NAMALWA (cell line): ENCODE results near the gene FANCE.
"Not testable (repeated sequence)": the region's sequence is repeated elsewhere in the genome, so short reads cannot be mapped to it uniquely, and the experiment has no call there.

Source experiments
- DNase-seq: peaks from one replicate; pipeline ENCODE4 v3.0.0-alpha.2; 2015; ENCODE audit warnings: low spot score

Gene FANCE

GRCh38 chr6:35497571-35498421 is 45.7 kb downstream of the FANCE start:
- no peak for DNase-seq

DNA sequence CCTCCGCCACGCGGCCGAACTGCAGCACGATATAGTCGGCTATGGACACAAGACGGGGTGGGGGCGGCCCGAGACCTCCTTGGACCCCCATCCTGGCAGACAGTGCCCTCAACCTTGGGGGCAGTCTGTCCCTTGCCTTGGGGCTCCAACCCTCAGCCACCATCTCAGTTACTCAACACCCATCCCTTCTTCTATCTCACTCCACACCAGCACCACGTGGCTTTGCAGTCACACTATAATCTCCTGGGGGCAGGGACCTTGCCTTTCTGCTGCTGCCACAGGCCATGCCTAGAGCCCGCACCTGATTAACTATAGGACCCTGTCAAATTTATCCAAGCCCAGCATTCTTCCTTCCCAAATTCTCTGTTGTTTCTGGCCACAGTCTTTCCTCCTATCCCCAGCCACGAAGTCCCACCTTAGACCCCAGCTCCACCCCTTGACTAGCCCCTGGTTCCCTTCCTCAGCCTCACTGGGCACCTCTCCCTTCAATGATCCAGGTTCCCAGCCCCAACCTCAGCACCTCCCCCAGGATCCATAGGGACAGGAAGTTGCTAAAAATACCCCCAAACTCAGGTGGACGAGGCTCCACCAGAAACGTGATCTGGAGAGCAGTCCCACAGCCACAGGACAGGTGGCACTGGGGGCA is 46.4 kb downstream of the FANCE start:
- DNase-seq: no peak

GRCh38 chr6:35499372-35499771 is 47.2 kb downstream of the FANCE start:
- no peak for DNase-seq

DNA sequence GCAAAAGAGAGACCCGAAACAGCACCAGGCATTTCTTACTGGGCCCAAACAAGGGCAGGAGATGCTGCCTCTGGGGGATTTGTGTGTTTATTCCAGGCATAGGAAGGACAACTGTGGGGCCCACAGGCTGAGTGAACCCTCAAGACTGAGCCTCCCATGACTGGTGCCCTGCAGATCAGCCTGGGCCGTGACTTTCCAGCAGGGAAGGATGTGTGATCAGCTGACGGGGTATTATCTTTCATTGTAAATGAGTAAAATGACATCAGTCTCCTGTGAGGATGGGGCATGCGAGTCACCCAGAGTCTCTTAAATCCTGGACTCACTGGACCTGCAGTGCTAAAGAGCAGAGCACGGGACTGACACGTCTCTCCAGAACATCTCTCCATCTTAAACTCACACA is 48.6 kb downstream of the FANCE start:
- DNase-seq: no peak

DNA sequence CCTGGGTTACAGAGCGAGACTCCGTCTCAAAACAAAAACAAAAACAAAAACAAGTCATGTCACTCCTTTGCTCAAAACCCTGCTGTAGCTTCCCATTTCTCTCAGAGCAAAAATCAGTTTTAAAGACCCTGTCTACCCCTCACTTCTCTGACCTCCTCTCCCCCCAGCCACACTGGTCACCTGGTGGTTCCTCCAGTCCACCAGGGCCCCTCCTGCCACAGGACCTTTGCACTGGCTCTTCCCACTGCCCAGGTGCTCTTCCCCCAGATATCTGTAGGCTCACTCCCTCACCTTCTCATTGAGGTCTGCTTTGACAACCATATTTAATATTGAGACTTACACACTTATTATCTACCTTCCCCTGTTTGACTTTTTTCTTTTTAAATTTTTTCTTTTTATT is 49.6 kb downstream of the FANCE start:
- DNase-seq: no peak

GRCh38 chr6:35503534-35503933 is 51.4 kb downstream of the FANCE start:
- DNase-seq: no peak

GRCh38 chr6:35505999-35506412 is 53.9 kb downstream of the FANCE start:
- DNase-seq: no peak

- no peak for DNase-seq
Observed at GRCh38 chr6:35506536-35506935, 54.4 kb downstream of the FANCE start.

- DNase-seq: no peak
Observed at GRCh38 chr6:35507221-35507620, 55.1 kb downstream of the FANCE start.

DNA sequence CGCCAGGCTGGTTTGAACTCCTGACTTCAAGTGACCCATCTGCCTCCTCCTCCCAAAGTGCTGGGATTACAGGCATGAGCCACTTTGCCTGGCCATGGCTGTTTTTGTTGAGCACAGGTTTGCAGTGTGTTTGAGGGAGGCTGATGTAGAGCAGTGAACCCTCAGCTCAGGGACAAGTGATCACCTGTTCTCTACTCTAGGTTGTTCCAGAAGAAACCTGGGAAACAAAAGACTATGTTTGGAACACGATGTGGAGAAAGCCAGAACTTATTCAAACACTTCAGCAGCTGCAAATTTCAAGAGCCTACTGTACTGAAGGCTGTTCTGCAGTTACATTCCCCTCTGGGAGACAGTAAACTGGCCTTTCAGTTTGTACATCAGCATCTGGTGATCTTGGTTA is 55.9 kb downstream of the FANCE start:
- DNase-seq: no peak

DNA sequence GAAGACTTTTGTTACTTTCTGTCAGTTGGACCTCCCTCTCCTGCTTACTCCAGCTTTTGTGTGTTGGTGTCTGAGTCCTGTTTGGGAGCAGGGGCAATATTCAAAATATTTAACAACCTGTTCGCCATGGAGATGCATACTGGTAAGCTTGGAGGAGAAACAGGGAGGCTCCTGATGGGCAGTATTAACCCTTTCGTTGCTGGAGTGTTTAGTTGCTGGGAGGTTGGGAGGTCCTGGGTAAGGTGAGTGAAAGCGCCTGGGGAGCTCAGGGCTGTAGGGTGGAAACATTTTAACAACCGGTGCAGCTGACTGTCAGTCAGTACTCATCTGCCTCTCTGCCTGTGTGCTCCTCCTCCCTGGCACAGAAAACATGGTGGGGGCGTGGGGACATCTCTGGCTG is 56.4 kb downstream of the FANCE start:
- DNase-seq: no peak

- DNase-seq: no peak
Observed at GRCh38 chr6:35510916-35511561, 58.9 kb downstream of the FANCE start.

GRCh38 chr6:35511562-35511941 is 59.4 kb downstream of the FANCE start:
- DNase-seq: no peak

DNA sequence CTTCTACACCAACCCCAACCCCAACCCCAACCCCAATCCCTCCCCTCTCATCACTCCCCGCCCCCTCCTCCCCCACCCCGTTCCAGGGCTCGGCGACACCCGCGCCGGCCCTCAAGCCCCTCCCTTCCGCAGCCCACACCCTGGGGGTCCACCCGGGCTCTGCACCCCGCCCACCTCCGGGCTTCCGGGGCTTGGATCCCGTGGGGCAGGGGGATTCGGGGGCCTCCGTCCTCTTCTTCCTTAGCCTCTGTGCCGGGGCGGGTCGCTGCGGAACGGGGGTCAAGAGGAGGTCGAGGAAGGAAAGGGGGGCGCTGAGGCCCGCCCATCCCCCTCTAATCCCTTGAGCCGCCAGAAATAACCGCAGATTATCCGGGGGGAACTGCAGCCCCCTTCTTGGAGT is 59.9 kb downstream of the FANCE start:
- DNase-seq: no peak

- DNase-seq: no peak
Observed at GRCh38 chr6:35512740-35513139, 60.6 kb downstream of the FANCE start, which contains the start of gene TULP1. Gene TULP1, minus strand, starts transcription at chr6:35512896. Its CDS starts 38 bp downstream, at chr6:35512858.

- DNase-seq: no peak
Observed at GRCh38 chr6:35514587-35514986, 62.4 kb downstream of the FANCE start.

DNA sequence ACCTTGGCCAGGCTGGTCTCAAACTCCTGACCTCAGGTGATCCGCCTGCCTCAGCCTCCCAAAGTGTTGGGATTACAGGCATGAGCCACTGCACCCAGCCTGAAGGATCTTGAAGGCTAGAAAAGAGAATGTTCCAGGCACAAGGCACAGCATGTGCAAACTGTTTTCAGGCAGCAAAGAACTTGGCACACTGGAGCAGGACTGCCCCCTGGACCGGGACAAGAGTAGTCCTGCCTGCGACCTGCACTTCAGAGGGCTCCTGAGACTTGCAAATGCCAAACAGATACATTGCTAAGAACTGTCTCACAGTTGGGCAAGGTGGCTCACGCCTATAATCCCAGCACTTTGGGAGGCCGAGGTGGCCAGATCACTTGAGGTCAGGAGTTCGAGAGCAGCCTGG is 63.8 kb downstream of the FANCE start:
- not testable (repeated sequence) for DNase-seq
